ENCODE data around the gene MTMR10. TPM values are rescaled to one million over a fixed set of nuclear protein-coding genes. Genes with fewer than 3 reads are reported as not detected.

The MTMR10 gene
- total RNA-seq, 4 donors from 2014 or later: 36.6 to 63.4 (median 40.4) TPM

GRCh38 chr15:31031471-31032067 lies 40.1 kb upstream of the MTMR10 start:
- in situ Hi-C loops (cut with MboI; ENCODE audit: low sequenced_read_pairs in 4 of 4) (no loop called here), intact Hi-C loops (cut with DNase I; ENCODE audit: low total_unique reads) (no loop called here)
- H3K9me3 ChIP-seq: no peaks in the 10 kb centered on the region
- peak in 1 of 2 donors; percentile 46 for ATAC-seq
- peak overlapping the region in 2 of 4 donors; percentile 2 to 48 for H3K27ac ChIP-seq
- TF ChIP-seq CTCF (IDR thresholded peaks at IDR 0.05 in 4 of 5, conservative IDR thresholded peaks at IDR 0.05 in 1 of 5) (no peak), POLR2A (IDR thresholded peaks at IDR 0.05) (no peak)
- no peaks in the 10 kb centered on the region for H3K27me3 ChIP-seq
- H3K4me1 ChIP-seq: no peaks in the 10 kb centered on the region
- no peaks in the 10 kb centered on the region for H3K36me3 ChIP-seq
- no peak overlapping the region for H3K4me3 ChIP-seq
- no peak for DNase-seq

- intact Hi-C loops (cut with DNase I; ENCODE audit: low total_unique reads) (no loop called here), in situ Hi-C loops (cut with MboI; ENCODE audit: low sequenced_read_pairs in 4 of 4) (no loop called here)
- Histone ChIP-seq H3K36me3 (no peaks in the 10 kb centered on the region), H3K27me3 (no peaks in the 10 kb centered on the region), H3K4me1 (no peaks in the 10 kb centered on the region), H3K27ac (no peak overlapping the region), H3K4me3 (no peak overlapping the region), H3K9me3 (no peaks in the 10 kb centered on the region)
- DNase-seq: no peak
- ATAC-seq: no peak
- TF ChIP-seq POLR2A (IDR thresholded peaks at IDR 0.05) (no peak), CTCF (IDR thresholded peaks at IDR 0.05 in 4 of 5, conservative IDR thresholded peaks at IDR 0.05 in 1 of 5) (no peak)
These were observed 36.6 kb upstream of the MTMR10 start for GRCh38 chr15:31027910-31028578.

GRCh38 chr15:31025996-31026395 lies 34.6 kb upstream of the MTMR10 start:
- no peak overlapping the region for H3K27ac ChIP-seq
- H3K9me3 ChIP-seq: no peaks in the 10 kb centered on the region
- in situ Hi-C loops (cut with MboI; ENCODE audit: low sequenced_read_pairs in 4 of 4): no loop called here
- H3K27me3 ChIP-seq: no peaks in the 10 kb centered on the region
- DNase-seq (no peak), ATAC-seq (no peak)
- no peak overlapping the region for H3K4me3 ChIP-seq
- H3K4me1 ChIP-seq: no peaks in the 10 kb centered on the region
- intact Hi-C loops (cut with DNase I; ENCODE audit: low total_unique reads): no loop called here
- H3K36me3 ChIP-seq: no peaks in the 10 kb centered on the region
- TF ChIP-seq CTCF (IDR thresholded peaks at IDR 0.05 in 4 of 5, conservative IDR thresholded peaks at IDR 0.05 in 1 of 5) (no peak), POLR2A (IDR thresholded peaks at IDR 0.05) (no peak)

DNA sequence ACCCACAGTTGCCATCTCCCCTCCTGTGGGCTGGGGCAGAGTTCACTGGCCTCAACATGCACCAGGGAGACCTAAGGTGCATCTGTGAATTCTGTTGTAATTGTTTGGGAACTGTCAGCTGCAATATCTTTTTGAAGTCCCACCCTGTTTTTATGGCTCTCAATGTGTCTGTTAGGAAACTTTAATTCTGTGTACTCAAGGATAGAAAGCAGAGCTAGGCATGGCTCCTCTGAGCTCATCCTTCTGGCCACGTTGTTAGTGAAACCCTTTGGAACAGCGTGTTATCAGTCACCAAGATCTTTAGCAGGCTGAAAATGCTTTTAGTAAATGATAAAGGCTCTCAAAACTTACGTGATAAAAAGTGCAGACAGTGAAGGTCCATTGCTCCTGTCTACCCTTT lies 33.6 kb upstream of the MTMR10 start:
- no peaks in the 10 kb centered on the region for H3K36me3 ChIP-seq
- H3K4me1 ChIP-seq: no peaks in the 10 kb centered on the region
- DNase-seq: no peak
- intact Hi-C loops (cut with DNase I; ENCODE audit: low total_unique reads) (no loop called here), in situ Hi-C loops (cut with MboI; ENCODE audit: low sequenced_read_pairs in 4 of 4) (no loop called here)
- H3K27ac ChIP-seq: no peak overlapping the region
- TF ChIP-seq POLR2A (IDR thresholded peaks at IDR 0.05) (no peak), CTCF (IDR thresholded peaks at IDR 0.05 in 4 of 5, conservative IDR thresholded peaks at IDR 0.05 in 1 of 5) (no peak)
- no peaks in the 10 kb centered on the region for H3K9me3 ChIP-seq
- H3K27me3 ChIP-seq: no peaks in the 10 kb centered on the region
- ATAC-seq: no peak
- no peak overlapping the region for H3K4me3 ChIP-seq

Data from gastrocnemius medialis (tissue), 4 donors.